ENCODE results near the gene ANKS1A. TPM values are rescaled to one million over a fixed set of nuclear protein-coding genes. Genes with fewer than 3 reads are reported as not detected.

Gene ANKS1A
- total RNA-seq, 1 donor from 2014 or later: 17.2 TPM

- peaks cover 58% of the 10 kb centered on the region for H3K4me1 Mint-ChIP-seq (ENCODE audit: low read depth)
- no peaks in the 10 kb centered on the region for H3K9me3 Mint-ChIP-seq (ENCODE audit: low read depth)
- peaks cover 5% of the 10 kb centered on the region for H3K36me3 Mint-ChIP-seq (ENCODE audit: low read depth)
- TF ChIP-seq, protein P1, sequence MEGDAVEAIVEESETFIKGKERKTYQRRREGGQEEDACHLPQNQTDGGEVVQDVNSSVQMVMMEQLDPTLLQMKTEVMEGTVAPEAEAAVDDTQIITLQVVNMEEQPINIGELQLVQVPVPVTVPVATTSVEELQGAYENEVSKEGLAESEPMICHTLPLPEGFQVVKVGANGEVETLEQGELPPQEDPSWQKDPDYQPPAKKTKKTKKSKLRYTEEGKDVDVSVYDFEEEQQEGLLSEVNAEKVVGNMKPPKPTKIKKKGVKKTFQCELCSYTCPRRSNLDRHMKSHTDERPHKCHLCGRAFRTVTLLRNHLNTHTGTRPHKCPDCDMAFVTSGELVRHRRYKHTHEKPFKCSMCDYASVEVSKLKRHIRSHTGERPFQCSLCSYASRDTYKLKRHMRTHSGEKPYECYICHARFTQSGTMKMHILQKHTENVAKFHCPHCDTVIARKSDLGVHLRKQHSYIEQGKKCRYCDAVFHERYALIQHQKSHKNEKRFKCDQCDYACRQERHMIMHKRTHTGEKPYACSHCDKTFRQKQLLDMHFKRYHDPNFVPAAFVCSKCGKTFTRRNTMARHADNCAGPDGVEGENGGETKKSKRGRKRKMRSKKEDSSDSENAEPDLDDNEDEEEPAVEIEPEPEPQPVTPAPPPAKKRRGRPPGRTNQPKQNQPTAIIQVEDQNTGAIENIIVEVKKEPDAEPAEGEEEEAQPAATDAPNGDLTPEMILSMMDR (IDR thresholded peaks at IDR 0.05): no peak
- no peak for DNase-seq (ENCODE audit: low spot score)
- peak overlapping the region; percentile 97 for H3K27ac Mint-ChIP-seq (ENCODE audit: unreplicated experiment)
- peak overlapping the region; percentile 78 for H3K4me3 Mint-ChIP-seq (ENCODE audit: unreplicated experiment)
- H3K27me3 Mint-ChIP-seq (ENCODE audit: low read depth): no peaks in the 10 kb centered on the region
These were observed 128.5 kb downstream of the ANKS1A start for GRCh38 chr6:35017411-35018181.

DNA sequence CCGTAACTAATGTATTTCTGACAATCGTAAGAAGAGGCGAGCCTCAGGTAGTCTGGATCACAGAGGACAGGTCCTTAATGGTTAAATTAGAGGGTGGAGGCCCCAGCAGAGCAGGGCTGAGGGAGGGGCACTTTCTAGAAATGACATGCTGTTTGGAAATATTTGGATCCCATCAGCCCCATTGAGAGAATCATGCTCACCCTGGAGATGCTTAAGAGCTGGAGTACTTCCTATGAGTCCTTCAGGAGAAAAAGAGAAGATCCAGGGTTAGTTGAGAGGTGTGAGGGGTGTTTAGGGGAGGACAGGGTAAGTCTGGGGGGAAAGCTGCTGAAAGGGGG is 129.1 kb downstream of the ANKS1A start:
- no peak for DNase-seq (ENCODE audit: low spot score)
- peaks cover 5% of the 10 kb centered on the region for H3K36me3 Mint-ChIP-seq (ENCODE audit: low read depth)
- peak overlapping the region; percentile 78 for H3K4me3 Mint-ChIP-seq (ENCODE audit: unreplicated experiment)
- H3K4me1 Mint-ChIP-seq (ENCODE audit: low read depth): peaks cover 62% of the 10 kb centered on the region
- TF ChIP-seq, protein P1 (IDR thresholded peaks at IDR 0.05): no peak
- H3K27me3 Mint-ChIP-seq (ENCODE audit: low read depth): no peaks in the 10 kb centered on the region
- H3K27ac Mint-ChIP-seq (ENCODE audit: unreplicated experiment): peak overlapping the region; percentile 97
- no peaks in the 10 kb centered on the region for H3K9me3 Mint-ChIP-seq (ENCODE audit: low read depth)

- no peaks in the 10 kb centered on the region for H3K9me3 Mint-ChIP-seq (ENCODE audit: low read depth)
- TF ChIP-seq, protein P1 (IDR thresholded peaks at IDR 0.05): no peak
- H3K4me1 Mint-ChIP-seq (ENCODE audit: low read depth): peaks cover 66% of the 10 kb centered on the region
- H3K4me3 Mint-ChIP-seq (ENCODE audit: unreplicated experiment): peak overlapping the region; percentile 78
- peak overlapping the region; percentile 86 for H3K27ac Mint-ChIP-seq (ENCODE audit: unreplicated experiment)
- DNase-seq (ENCODE audit: low spot score): no peak
- no peaks in the 10 kb centered on the region for H3K27me3 Mint-ChIP-seq (ENCODE audit: low read depth)
- H3K36me3 Mint-ChIP-seq (ENCODE audit: low read depth): peaks cover 5% of the 10 kb centered on the region
These were observed 129.7 kb downstream of the ANKS1A start for GRCh38 chr6:35018746-35019145.

GRCh38 chr6:35019171-35019570 is 130.1 kb downstream of the ANKS1A start:
- Mint-ChIP-seq H3K27ac (ENCODE audit: unreplicated experiment) (peak overlapping the region; percentile 86), H3K4me3 (ENCODE audit: unreplicated experiment) (peak overlapping the region; percentile 78), H3K4me1 (ENCODE audit: low read depth) (peaks cover 70% of the 10 kb centered on the region), H3K27me3 (ENCODE audit: low read depth) (no peaks in the 10 kb centered on the region), H3K9me3 (ENCODE audit: low read depth) (no peaks in the 10 kb centered on the region), H3K36me3 (ENCODE audit: low read depth) (peaks cover 5% of the 10 kb centered on the region)
- no peak for DNase-seq (ENCODE audit: low spot score)
- TF ChIP-seq, protein P1 (IDR thresholded peaks at IDR 0.05): no peak

- Mint-ChIP-seq H3K9me3 (ENCODE audit: low read depth) (no peaks in the 10 kb centered on the region), H3K4me1 (ENCODE audit: low read depth) (peaks cover 76% of the 10 kb centered on the region), H3K36me3 (ENCODE audit: low read depth) (peaks cover 5% of the 10 kb centered on the region), H3K4me3 (ENCODE audit: unreplicated experiment) (peak overlapping the region; percentile 78), H3K27ac (ENCODE audit: unreplicated experiment) (no peak overlapping the region), H3K27me3 (ENCODE audit: low read depth) (no peaks in the 10 kb centered on the region)
- TF ChIP-seq, protein P1 (IDR thresholded peaks at IDR 0.05): no peak
- DNase-seq (ENCODE audit: low spot score): no peak
These were observed 130.8 kb downstream of the ANKS1A start for GRCh38 chr6:35019831-35020230.

Data from chondrocyte (in vitro differentiated cells).